Nephron progenitor cell (in vitro differentiated cells): ENCODE results near the gene FDPS.

Source experiments
- DNase-seq: peaks from one replicate; pipeline ENCODE4 v3.0.0; 2021
- H3K27ac Mint-ChIP-seq: 2 replicates; pipeline ENCODE4 v1.8.0; 2021; ENCODE audit warnings: mild to moderate bottlenecking, moderate library complexity, mixed read lengths
- H3K27me3 Mint-ChIP-seq: 2 replicates; pipeline ENCODE4 v1.8.0; 2021; ENCODE audit warnings: mild to moderate bottlenecking, low read depth, mixed read lengths; ENCODE audit not compliant: poor library complexity
- H3K36me3 Mint-ChIP-seq: 2 replicates; pipeline ENCODE4 v1.8.0; 2021; ENCODE audit warnings: low read depth, mixed read lengths
- H3K4me1 Mint-ChIP-seq: 2 replicates; pipeline ENCODE4 v1.8.0; 2021; ENCODE audit warnings: mixed read lengths
- H3K4me3 Mint-ChIP-seq: 2 replicates; pipeline ENCODE4 v1.8.0; 2021; ENCODE audit warnings: mild to moderate bottlenecking, moderate library complexity, mixed read lengths
- H3K9me3 Mint-ChIP-seq: 2 replicates; pipeline ENCODE4 v1.8.0; 2021; ENCODE audit warnings: mild to moderate bottlenecking, moderate library complexity, mixed read lengths
- TF ChIP-seq, protein P1 (sequence below): fragments of 200-600 bp; sonication (generic); IDR thresholded peaks from 2 replicates; pipeline ENCODE4 v1.5.0; 2021; ENCODE audit warnings: antibody characterized with exemption

The FDPS gene

DNA sequence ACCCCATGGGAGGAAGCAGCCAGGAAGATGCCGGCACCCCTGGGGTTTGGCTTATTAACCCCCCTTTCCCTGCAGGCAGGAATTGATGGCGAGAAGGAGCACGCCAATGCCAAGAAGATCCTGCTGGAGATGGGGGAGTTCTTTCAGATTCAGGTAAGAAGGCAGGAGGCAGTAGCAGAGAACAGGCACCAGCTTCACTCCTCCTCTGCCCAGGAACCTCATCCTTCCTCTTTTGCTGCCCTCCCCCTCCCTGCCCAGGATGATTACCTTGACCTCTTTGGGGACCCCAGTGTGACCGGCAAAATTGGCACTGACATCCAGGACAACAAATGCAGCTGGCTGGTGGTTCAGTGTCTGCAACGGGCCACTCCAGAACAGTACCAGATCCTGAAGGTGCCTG is 10.9 kb downstream of the FDPS start:
- no peak for DNase-seq
- H3K4me1 Mint-ChIP-seq = peaks cover 39% of the 10 kb centered on the region
- TF ChIP-seq, protein P1, sequence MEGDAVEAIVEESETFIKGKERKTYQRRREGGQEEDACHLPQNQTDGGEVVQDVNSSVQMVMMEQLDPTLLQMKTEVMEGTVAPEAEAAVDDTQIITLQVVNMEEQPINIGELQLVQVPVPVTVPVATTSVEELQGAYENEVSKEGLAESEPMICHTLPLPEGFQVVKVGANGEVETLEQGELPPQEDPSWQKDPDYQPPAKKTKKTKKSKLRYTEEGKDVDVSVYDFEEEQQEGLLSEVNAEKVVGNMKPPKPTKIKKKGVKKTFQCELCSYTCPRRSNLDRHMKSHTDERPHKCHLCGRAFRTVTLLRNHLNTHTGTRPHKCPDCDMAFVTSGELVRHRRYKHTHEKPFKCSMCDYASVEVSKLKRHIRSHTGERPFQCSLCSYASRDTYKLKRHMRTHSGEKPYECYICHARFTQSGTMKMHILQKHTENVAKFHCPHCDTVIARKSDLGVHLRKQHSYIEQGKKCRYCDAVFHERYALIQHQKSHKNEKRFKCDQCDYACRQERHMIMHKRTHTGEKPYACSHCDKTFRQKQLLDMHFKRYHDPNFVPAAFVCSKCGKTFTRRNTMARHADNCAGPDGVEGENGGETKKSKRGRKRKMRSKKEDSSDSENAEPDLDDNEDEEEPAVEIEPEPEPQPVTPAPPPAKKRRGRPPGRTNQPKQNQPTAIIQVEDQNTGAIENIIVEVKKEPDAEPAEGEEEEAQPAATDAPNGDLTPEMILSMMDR = no peak
- H3K27me3 Mint-ChIP-seq = peaks cover 11% of the 10 kb centered on the region
- H3K9me3 Mint-ChIP-seq = no peaks in the 10 kb centered on the region
- peak overlapping the region; percentile 85 for H3K4me3 Mint-ChIP-seq
- peaks cover 21% of the 10 kb centered on the region for H3K36me3 Mint-ChIP-seq
- no peak overlapping the region for H3K27ac Mint-ChIP-seq

DNA sequence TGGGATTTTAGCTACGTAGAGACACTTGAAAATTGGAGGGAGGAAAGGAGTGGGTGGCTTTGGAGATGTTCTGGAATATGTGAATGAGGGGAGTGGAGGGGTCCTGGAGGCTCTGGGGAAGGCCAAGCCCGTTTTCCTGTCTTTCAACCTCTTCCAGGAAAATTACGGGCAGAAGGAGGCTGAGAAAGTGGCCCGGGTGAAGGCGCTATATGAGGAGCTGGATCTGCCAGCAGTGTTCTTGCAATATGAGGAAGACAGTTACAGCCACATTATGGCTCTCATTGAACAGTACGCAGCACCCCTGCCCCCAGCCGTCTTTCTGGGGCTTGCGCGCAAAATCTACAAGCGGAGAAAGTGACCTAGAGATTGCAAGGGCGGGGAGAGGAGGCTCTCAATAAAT is 11.6 kb downstream of the FDPS start:
- peaks cover 8% of the 10 kb centered on the region for H3K27me3 Mint-ChIP-seq
- TF ChIP-seq, protein P1 = no peak
- H3K27ac Mint-ChIP-seq = peak overlapping the region; percentile 34
- H3K4me3 Mint-ChIP-seq = peak overlapping the region; percentile 85
- no peaks in the 10 kb centered on the region for H3K9me3 Mint-ChIP-seq
- peaks cover 39% of the 10 kb centered on the region for H3K4me1 Mint-ChIP-seq
- peaks cover 21% of the 10 kb centered on the region for H3K36me3 Mint-ChIP-seq
- no peak for DNase-seq

- H3K4me3 Mint-ChIP-seq = peak within 1 kb of the TSS; percentile 85
- H3K9me3 Mint-ChIP-seq = no peaks in the 10 kb centered on the region
- peak within 1 kb of the TSS; percentile 34 for H3K27ac Mint-ChIP-seq
- TF ChIP-seq, protein P1 = no peak
- peaks cover 7% of the 10 kb centered on the region for H3K27me3 Mint-ChIP-seq
- peaks cover 21% of the 10 kb centered on the region for H3K36me3 Mint-ChIP-seq
- H3K4me1 Mint-ChIP-seq = peaks cover 45% of the 10 kb centered on the region
- DNase-seq = peak; percentile 79
Measured at GRCh38 chr1:155320661-155321617, 12.3 kb downstream of the FDPS start, which contains the start of gene RUSC1. RUSC1 (plus strand) TSS chr1:155320894; CDS start chr1:155321774, 880 bp downstream.

- peaks cover 7% of the 10 kb centered on the region for H3K27me3 Mint-ChIP-seq
- DNase-seq = no peak
- TF ChIP-seq, protein P1 = no peak
Measured at GRCh38 chr1:155321639-155322503, 13.2 kb downstream of the FDPS start.

GRCh38 chr1:155322571-155322952 is 13.9 kb downstream of the FDPS start:
- Mint-ChIP-seq H3K4me1 (peaks cover 55% of the 10 kb centered on the region), H3K36me3 (peaks cover 21% of the 10 kb centered on the region), H3K27me3 (peaks cover 7% of the 10 kb centered on the region), H3K9me3 (no peaks in the 10 kb centered on the region), H3K27ac (peak overlapping the region; percentile 45), H3K4me3 (peak overlapping the region; percentile 85)
- DNase-seq = peak; percentile 45
- TF ChIP-seq, protein P1 = no peak

More at GRCh38 chr1:155321639-155322503, 13.2 kb downstream of the FDPS start:
- H3K27ac Mint-ChIP-seq = peak overlapping the region; percentile 45
- H3K36me3 Mint-ChIP-seq = peaks cover 21% of the 10 kb centered on the region
- peaks cover 53% of the 10 kb centered on the region for H3K4me1 Mint-ChIP-seq
- peak overlapping the region; percentile 85 for H3K4me3 Mint-ChIP-seq
- no peaks in the 10 kb centered on the region for H3K9me3 Mint-ChIP-seq
